Esophagus squamous epithelium (tissue), 5 donors: ENCODE results near the gene PFKP. TPM values are rescaled to one million over a fixed set of nuclear protein-coding genes. Genes with fewer than 3 reads are reported as not detected.
A peak's percentile ranks its signal among the peaks of the same experiment; 100 is the strongest.

Experiments used
- DNase-seq: peaks from one replicate; lab custom pipeline; 2025; lab: John Stamatoyannopoulos, UW
- H3K27ac ChIP-seq, 4 donors: fragments of 200-600 bp; sonication (generic); one replicate each; pipeline ENCODE4 v1.5.1; 2016 to 2019; ENCODE audit warnings: mild to moderate bottlenecking in 1 of 4
- H3K27me3 ChIP-seq, 4 donors: fragments of 200-600 bp; sonication (generic); 1 replicate in 3 of 4; 2 replicates in 1 of 4; pipeline versions ENCODE4 v1.5.1 to v1.6.0; 2017 to 2021; ENCODE audit warnings: antibody characterized with exemption in 1 of 4
- H3K36me3 ChIP-seq, 3 donors: fragments of 200-600 bp; sonication (generic); one replicate each; pipeline ENCODE4 v1.5.1; 2016 to 2019
- H3K4me1 ChIP-seq, 3 donors: fragments of 200-600 bp; sonication (generic); one replicate each; pipeline ENCODE4 v1.5.1; 2017 to 2019
- H3K4me3 ChIP-seq, 4 donors: fragments of 200-600 bp; sonication (generic); 1 replicate in 3 of 4; 2 replicates in 1 of 4; pipeline ENCODE4 v1.5.1; 2016 to 2019; ENCODE audit warnings: mild to moderate bottlenecking in 2 of 4, moderate library complexity in 1 of 4
- H3K9me3 ChIP-seq, 3 donors: fragments of 200-600 bp; sonication (generic); one replicate each; pipeline ENCODE4 v1.5.1; 2016 to 2019
- CTCF ChIP-seq, 6 experiments: fragments of 450-650 bp in 4 of 6; fragments of 200-600 bp in 2 of 6; sonication (generic) in 2 of 6; IDR thresholded peaks; one replicate each; pipeline ENCODE4 v1.5.1; 2016 to 2019; ENCODE audit warnings: antibody characterized with exemption in 6 of 6, mild to moderate bottlenecking in 4 of 6, moderate library complexity in 4 of 6
- POLR2A ChIP-seq, 4 donors: fragments of 450-650 bp; IDR thresholded peaks; one replicate each; pipeline ENCODE4 v1.6.1; 2017; ENCODE audit warnings: antibody characterized with exemption in 4 of 4, mild to moderate bottlenecking in 4 of 4, moderate library complexity in 3 of 4
- WGBS, 2 donors: methylation state at CpG; one replicate each; pipeline ENCODE4 v1.1.5; 2018; 5-methylcytosine and 5-hydroxymethylcytosine counted together
- intact Hi-C: fragments of 100-400 bp; cut with DNase I; formaldehyde crosslinking; loops from one replicate; pipeline ENCODE4 v1.15.0; 2022
- total RNA-seq, 4 donors: library from RNA; depleted of rRNA; stranded (reverse); fragments of >200 nt; gene quantifications; one replicate each; pipeline ENCODE4 v1.1.0, GENCODE V29; 2016
- donor health status: DM: yes; HTN: yes; CAD: no.

The PFKP gene
- total RNA-seq, 4 donors from 2014 or later = 69.7 to 94.0 (median 86.4) TPM

- Histone ChIP-seq H3K36me3 (peaks cover 0 to 33% (median 7%) of the 10 kb centered on the region in 3 donors), H3K27me3 (no peaks in the 10 kb centered on the region), H3K4me1 (peaks cover 8 to 30% (median 11%) of the 10 kb centered on the region in 3 donors), H3K27ac (peak overlapping the region; percentile 88 to 94 (median 92)), H3K9me3 (no peaks in the 10 kb centered on the region), H3K4me3 (peak overlapping the region; percentile 67 to 80 (median 76))
- TF ChIP-seq CTCF (IDR thresholded peaks at IDR 0.05) = no peak
- no peak for TF ChIP-seq POLR2A (IDR thresholded peaks at IDR 0.05)
- intact Hi-C loops = no loop called here
- DNase-seq = no peak
- WGBS, 2 donors = 0 to 4% methylated on average over 14 to 21 of the region's 21 CpGs
Measured at GRCh38 chr10:3172081-3172445, 104.7 kb downstream of the PFKP start.

GRCh38 chr10:3172446-3173170 is 105.3 kb downstream of the PFKP start, which contains the start of gene PITRM1:
Gene PITRM1, minus strand, starts transcription at chr10:3172782. Its CDS starts 10 bp downstream, at chr10:3172772.
- Histone ChIP-seq H3K27ac (peak within 1 kb of the TSS; percentile 88 to 94 (median 92)), H3K4me3 (peak within 1 kb of the TSS; percentile 67 to 80 (median 76)), H3K4me1 (peaks cover 8 to 30% (median 11%) of the 10 kb centered on the region in 3 donors), H3K36me3 (peaks cover 0 to 28% (median 4%) of the 10 kb centered on the region in 3 donors), H3K9me3 (no peaks in the 10 kb centered on the region), H3K27me3 (no peaks in the 10 kb centered on the region)
- intact Hi-C loops = no loop called here
- DNase-seq = peak; percentile 99
- TF ChIP-seq POLR2A (IDR thresholded peaks at IDR 0.05) (peak in 3 of 4 donors; percentile 97 to 99 (median 98)), CTCF (IDR thresholded peaks at IDR 0.05) (peak in 1 of 6 experiments; percentile 16)
- WGBS, 2 donors = 1 to 2% methylated on average over 14 to 23 of the region's 73 CpGs

GRCh38 chr10:3173171-3173878 is 106.0 kb downstream of the PFKP start:
- Histone ChIP-seq H3K4me3 (peak overlapping the region; percentile 67 to 80 (median 76)), H3K27ac (peak overlapping the region; percentile 43 to 93 (median 68))

DNA sequence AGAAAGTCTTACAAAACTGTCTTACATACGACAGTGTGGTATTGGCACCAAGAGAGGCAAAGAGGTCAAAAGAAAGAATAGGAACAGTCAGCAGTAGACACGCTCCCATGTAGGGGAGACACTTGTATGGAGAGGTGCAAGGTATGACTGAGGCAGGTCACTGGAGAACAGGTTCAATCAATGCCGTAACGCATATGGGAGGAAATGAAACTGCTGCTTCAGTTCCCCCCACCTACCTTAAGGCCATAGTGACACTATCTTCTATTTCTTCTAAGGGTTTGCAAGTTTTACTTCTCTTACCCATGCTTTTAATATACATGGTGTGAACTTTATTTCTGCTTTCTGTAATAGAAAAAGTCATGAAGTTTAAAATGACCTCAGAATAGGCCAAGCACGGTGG is 110.7 kb downstream of the PFKP start:
- DNase-seq = no peak
- intact Hi-C loops = no loop called here
- no peak for TF ChIP-seq CTCF (IDR thresholded peaks at IDR 0.05)
- H3K4me3 ChIP-seq = no peak overlapping the region
- no peaks in the 10 kb centered on the region for H3K36me3 ChIP-seq
- WGBS, 2 donors = 70 to 83% methylated on average over 4 to 5 of the region's 5 CpGs
- H3K4me1 ChIP-seq = peaks cover 0 to 10% (median 0%) of the 10 kb centered on the region in 3 donors
- H3K27ac ChIP-seq = no peak overlapping the region
- H3K27me3 ChIP-seq = no peaks in the 10 kb centered on the region
- H3K9me3 ChIP-seq = no peaks in the 10 kb centered on the region

More at GRCh38 chr10:3173171-3173878, 106.0 kb downstream of the PFKP start:
- Histone ChIP-seq H3K4me1 (peaks cover 8 to 30% (median 11%) of the 10 kb centered on the region in 3 donors), H3K36me3 (peaks cover 0 to 21% (median 4%) of the 10 kb centered on the region in 3 donors), H3K27me3 (no peaks in the 10 kb centered on the region), H3K9me3 (no peaks in the 10 kb centered on the region)
- intact Hi-C loops = no loop called here
- 3 to 36% methylated on average over 8 to 19 of the region's 26 CpGs for WGBS, 2 donors
- TF ChIP-seq CTCF (IDR thresholded peaks at IDR 0.05) (no peak), POLR2A (IDR thresholded peaks at IDR 0.05) (no peak)
- DNase-seq = peak; percentile 94

- no peak overlapping the region for H3K4me3 ChIP-seq
- intact Hi-C loops = no loop called here
- no peaks in the 10 kb centered on the region for H3K9me3 ChIP-seq
- no peak for DNase-seq
- 72 to 85% methylated on average over 5 of the region's 5 CpGs for WGBS, 2 donors
- peaks cover 0 to 2% (median 0%) of the 10 kb centered on the region in 4 donors for H3K27me3 ChIP-seq
- no peaks in the 10 kb centered on the region for H3K36me3 ChIP-seq
- no peak overlapping the region for H3K27ac ChIP-seq
- TF ChIP-seq CTCF (IDR thresholded peaks at IDR 0.05) = no peak
- no peak for TF ChIP-seq POLR2A (IDR thresholded peaks at IDR 0.05)
- H3K4me1 ChIP-seq = no peaks in the 10 kb centered on the region
Measured at GRCh38 chr10:3179174-3179573, 111.8 kb downstream of the PFKP start.
